NCI-H2081 (cell line): ENCODE results near the gene PIGQ.

Experiments
- DNase-seq, 2 experiments: peaks; one replicate each; lab custom pipeline; 2025; lab: John Stamatoyannopoulos, UW

Gene PIGQ

GRCh38 chr16:569445-570254 is at the start of gene PIGQ:
Gene PIGQ (plus strand): TSS chr16:569968. CDS start chr16:574075, 4,107 bp downstream.
- DNase-seq = peak in 1 of 2 experiments; percentile 55

DNA sequence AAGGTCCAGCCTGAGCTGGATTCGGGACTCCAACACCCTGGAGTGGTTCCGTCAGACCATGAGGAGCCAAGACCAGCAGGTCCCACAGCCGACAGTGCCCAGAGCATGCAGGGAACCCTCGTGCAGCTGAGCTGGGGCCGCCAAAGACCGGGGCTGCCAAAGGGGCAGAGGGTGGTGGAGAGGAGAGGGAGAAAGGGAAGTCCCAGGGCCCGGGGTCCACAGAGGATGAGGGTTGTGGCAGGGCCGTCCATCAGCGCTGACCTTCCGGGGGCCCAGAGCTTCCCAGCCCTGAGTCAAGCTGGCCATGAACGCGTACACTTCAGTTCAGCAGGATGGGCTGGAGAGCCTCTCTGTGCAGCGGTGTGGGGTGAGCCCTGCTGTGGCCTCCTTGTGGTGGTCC is 48.9 kb upstream of the PIGQ start:
- DNase-seq = no peak

DNA sequence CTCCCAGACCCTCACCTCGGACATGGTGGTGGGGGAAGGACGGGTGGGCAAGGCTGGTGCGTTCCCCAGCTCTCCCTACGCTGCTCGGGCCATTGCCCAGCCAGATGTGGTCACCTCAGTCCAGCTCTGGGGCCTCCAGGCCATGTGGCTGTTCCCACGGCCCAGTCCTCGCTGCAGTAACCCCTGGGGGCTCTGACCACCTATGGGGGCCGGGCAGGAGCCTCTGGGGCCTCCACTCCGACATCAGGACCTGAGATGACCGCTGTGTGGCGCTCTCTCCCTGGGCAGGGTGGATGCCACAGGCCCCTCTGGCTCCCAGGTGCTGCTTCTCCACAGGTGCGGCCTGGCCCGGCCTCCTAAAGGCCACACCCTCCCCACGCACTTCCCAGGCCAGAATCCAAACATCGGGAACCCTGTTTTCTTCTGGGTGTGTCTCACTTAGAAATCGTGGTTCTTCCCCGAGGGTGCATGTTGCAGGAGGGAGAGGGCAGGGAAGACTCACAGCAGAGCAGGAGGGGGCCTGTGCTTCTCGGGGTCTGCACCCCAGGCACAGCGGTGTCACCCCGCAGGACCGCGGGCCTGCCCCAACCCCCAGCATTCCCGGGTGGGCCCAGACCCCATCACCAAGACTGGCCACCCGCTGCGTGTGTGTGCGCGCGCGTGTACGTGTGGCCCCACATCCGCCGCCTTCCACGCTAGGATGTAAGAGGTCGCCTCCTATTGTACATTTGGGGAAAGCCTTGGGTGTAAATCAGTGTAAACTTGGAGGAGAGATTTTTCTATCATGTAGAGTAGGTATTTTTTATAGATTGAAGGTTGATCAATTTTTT is 48.2 kb upstream of the PIGQ start:
- no peak for DNase-seq

- DNase-seq = no peak
Measured at GRCh38 chr16:522320-523096, 47.3 kb upstream of the PIGQ start.

DNA sequence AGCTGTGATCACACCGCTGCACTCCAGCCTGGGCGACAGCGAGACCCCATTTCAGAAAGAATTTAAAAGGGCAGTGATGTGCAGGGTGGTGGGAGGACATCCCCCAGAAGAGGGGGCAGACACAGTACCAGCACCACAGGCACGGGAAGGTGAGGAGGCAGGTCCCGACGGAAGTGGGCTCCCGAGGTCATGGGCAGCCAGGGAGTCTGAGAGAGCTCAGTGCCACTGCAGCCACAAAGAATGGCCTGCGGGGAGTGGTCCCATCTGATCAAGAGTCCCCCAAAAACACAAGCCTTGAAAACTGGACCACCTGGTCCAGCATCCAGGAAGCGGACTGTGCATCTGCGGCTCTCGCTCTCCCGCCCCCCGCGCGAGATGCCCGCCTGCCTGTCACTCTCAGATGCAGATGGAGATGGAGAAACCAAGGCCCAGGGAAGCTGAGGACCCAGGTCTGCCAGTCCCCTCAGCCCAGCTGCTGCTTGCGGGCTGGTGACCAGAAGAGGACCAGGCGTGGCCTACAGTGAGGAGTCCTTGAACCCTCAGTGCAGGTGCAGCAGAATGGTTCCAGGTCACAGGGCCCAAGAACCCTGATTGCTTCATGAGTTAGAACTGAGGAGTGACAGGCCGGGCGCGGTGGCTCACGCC is 46.5 kb upstream of the PIGQ start:
- no peak for DNase-seq

GRCh38 chr16:524274-525040 is 45.3 kb upstream of the PIGQ start:
- DNase-seq = no peak

DNA sequence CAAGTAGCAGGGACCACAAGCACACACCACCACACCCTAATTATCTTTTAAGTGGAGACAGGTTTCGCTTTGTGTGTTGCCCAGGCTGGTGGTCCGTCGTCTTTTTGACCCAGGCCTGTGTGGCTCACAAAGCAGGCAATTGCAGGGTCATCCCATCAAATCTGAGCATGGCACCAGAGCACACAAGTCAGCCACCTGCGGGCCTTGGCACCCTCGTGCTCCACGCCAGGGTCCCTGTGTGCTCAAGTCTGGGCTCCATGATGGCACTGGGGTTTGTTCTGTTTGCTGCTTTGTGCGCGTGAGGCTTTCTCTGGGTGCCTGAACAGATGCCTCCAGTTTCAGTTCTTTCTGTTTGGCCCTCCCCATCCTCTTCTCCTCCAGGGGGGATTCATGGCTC is 44.6 kb upstream of the PIGQ start:
- no peak for DNase-seq

DNA sequence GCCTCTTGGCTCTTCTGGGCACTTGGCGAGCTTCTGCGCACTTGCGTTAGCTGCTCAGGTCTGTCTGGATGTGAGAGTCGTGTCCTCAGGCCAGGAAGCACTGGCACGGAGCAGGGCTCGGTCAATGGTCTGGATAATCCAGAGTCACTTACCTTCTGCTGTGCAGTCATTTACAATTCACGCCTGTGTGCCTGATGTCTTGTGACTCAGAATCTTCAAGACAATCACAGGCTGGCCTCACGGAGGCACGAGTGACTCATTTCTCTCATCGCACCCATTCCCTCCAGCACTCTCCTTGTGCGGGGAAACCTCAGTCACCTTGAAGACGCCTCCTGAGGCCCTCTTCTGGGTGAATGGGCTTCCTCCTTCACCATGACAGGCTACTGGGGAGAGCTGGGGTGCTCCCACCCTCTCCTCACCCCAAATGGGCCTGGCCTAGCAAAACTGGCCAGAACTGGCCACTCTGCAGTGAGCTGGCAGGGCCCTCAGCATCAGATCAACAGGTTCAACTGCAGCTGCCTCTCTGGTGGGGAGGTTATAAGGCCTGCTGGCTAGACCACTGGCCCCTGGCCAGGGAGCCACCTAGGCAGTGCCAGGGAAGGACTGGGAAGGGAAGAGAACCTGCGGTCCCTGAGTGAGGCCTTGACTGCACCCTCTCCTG is 44.1 kb upstream of the PIGQ start:
- no peak for DNase-seq

GRCh38 chr16:526181-527014 is 43.4 kb upstream of the PIGQ start:
- peak in 1 of 2 experiments; percentile 39 for DNase-seq

DNA sequence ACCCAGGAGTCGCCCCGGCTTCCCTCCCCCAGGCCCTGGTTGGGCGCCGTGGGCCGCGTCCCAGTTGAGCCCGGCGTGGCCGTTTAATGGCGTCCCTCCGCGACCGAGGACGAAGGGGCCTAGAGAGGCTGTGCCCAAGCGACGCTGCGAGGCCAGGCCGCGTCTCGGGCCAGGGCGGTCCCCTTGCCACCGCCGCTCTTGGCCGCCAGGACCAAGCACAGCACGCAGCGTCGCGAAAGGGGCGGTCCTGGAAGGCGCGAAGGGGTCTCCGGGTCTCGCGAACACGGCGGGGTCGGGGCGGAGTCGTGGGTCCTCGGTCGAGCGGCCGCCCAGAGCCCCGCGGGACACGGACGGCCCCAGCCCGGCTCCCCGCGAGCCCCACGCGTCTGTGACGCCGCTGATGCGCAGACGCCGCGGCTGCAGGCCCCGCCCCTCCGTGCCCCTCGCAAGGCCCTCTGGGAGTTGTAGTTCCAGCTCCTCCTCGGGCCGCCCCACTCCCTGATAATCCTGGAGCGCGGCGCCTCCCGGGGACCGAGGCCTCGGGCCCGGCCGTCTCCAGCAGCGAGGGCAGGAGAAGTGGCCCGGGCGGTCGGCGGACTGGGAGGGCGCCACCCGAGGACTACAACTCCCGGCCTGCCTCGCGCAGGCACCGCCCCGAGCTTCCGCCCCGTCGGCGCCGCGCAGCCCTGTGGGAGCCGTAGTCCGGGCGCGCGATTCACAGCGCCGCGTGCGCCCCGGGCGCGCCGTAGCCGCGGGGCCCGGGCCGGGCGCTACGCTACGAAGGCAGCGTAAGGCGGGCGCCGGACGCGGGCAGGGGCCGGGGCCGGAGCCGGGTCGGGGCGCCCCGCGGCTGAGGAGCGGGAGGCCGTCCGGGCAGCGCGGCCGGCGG is 42.5 kb upstream of the PIGQ start, which contains the start of gene CAPN15:
Gene CAPN15 (plus strand): TSS at position 698 of the 889 bp plus-strand sequence. CDS start 19,127 bp downstream, outside the sequence.
- peak; percentile 89 to 94 for DNase-seq

GRCh38 chr16:528111-529011 is 41.4 kb upstream of the PIGQ start:
- DNase-seq = peak in 1 of 2 experiments; percentile 21

GRCh38 chr16:529012-529575 is 40.7 kb upstream of the PIGQ start:
- no peak for DNase-seq

DNA sequence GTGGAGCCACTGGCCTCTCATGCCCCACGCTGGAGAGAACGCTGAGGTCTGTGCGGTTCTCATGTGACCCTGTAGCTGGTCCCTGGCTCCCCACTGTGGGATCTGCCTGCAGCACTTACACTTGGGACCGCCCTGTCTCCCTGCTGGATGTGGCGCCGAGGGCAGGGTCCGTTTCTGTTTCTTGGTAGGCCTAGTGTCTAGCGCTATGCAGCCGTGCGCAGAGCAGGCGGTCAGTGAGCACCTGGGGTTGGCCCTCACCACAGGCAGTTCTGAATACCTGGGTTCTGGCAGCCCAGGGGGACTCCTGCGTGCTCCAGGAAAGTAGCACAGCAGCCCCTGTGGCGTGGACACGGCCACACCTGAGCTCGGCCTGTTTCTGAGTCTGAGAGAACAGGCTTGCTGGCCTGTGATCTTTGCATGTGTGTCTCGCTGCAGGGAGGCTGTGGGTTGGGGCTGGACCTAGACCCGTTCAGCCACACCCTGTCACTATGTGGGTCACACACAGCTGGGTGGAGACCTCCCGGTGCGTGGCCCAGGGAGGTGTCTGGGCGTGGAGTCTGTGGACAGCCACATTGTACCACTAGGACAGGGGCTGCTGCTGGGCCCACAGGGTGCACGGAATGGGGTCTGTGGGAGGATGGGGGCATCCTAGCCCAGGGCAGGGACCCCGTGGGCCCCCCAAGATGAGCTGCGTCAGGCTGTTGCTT is 39.5 kb upstream of the PIGQ start:
- no peak for DNase-seq

DNA sequence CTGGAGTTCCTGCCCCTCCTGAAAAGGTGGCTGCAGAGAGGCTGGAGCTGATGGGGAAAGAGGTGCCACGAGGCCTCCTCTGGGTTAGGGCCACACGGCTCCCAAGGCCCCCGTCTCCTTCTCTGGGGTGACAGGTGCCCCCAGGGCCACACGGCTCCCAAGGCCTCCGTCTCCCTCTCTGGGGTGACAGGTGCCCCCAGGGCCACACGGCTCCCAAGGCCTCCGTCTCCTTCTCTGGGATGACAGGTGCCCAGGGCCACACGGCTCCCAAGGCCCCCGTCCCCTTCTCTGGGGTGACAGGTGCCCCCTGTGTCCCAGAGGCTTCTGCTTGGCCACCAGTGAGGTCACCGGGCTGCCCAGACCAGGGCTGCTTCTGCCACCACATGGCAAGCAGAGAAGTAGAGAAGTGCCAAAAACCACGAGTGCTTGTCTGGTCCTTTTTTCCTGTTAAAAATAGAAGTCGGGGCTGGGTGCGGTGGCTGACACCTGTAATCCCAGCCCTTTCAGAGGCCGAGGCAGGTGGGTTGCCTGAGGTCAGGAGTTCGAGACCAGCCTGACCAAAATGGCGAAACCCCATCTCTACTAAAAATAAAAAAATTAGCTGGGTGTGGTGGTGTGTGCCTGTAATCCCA is 38.2 kb upstream of the PIGQ start:
- no peak for DNase-seq

DNA sequence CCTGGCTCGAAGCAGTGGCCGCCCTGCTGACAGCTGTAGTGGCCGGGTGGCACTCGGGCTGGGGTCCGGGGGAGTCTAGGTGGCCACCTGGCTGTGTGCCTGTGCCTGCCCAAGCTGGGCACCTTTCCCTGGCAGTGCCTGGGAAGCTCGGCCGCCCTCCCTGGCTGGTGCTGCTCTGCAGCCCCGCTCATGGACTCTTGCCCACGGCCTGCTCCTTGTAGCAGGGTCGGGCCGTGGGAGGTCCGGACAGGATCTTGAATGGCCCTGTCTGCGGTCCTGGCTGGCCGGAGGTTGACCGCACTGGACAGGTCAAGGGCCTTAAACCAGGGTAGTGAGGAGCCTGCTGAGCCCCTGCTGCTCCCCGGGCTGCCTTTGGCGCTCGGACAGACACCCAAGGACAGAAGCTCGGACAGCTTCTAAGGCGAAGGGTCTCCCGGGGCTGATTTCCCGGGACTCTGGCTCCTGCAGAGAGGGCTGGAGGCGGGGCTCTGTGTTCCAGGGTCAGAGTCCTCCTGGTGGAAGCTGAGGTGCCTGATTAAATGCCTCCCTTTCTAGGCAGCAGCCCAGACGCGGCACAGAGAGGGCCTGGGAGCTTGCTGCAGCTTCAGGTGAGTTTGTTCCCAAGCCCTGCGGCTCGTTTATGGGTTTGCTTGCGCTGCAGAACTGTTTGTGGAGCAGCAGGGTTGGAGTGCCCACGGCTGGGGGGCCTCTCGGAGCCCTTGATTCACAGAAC is 36.2 kb upstream of the PIGQ start:
- no peak for DNase-seq
